HepG2 (cell line): Measurements from ENCODE around the gene PPM1H. TPM values are rescaled to one million over a fixed set of nuclear protein-coding genes. Genes with fewer than 3 reads are reported as not detected.

Experiments
- CENPT ChIP-seq: sonication (generic); formaldehyde crosslinking; IDR thresholded peaks from 2 replicates; pipeline ENCODE4 v1.8.0; 2022; ENCODE audit warnings: low read depth, mild to moderate bottlenecking, moderate library complexity, missing genetic modification reagents
- FOXK1 ChIP-seq: sonication (generic); formaldehyde crosslinking; IDR thresholded peaks from 2 replicates; pipeline ENCODE4 v1.4.0; 2020; ENCODE audit warnings: low read depth, missing genetic modification reagents, borderline replicate concordance
- GABPA ChIP-seq, 2 experiments: IDR thresholded peaks; 2 replicates each; pipeline ENCODE4 v1.6.1; 2011 to 2016; ENCODE audit warnings: low read depth in 2 of 2, low read length in 1 of 2, missing biosample characterization in 1 of 2, missing genetic modification characterization in 1 of 2
- KDM1A ChIP-seq: IDR thresholded peaks from 2 replicates; pipeline ENCODE4 v1.6.1; 2016; ENCODE audit warnings: missing compliant biosample characterization
- NFKBIZ ChIP-seq: IDR thresholded peaks from 2 replicates; pipeline ENCODE4 v1.6.1; 2018; ENCODE audit warnings: missing genetic modification reagents, missing compliant biosample characterization
- POLR2G ChIP-seq: fragments of 200-400 bp; formaldehyde crosslinking; IDR thresholded peaks from 2 replicates; pipeline ENCODE4 v1.6.1; 2018; ENCODE audit warnings: mild to moderate bottlenecking, low read depth, low read length, moderate library complexity
- RCOR2 ChIP-seq: IDR thresholded peaks from 2 replicates; pipeline ENCODE4 v1.6.1; 2016; ENCODE audit warnings: missing biosample characterization, missing genetic modification reagents
- TCF12 ChIP-seq, 2 experiments: fragments of 450-650 bp in 1 of 2; sonication (generic) in 1 of 2; formaldehyde crosslinking in 1 of 2; IDR thresholded peaks; 2 replicates each; pipeline versions ENCODE4 v1.6.1 to v1.8.0; 2017 to 2022; ENCODE audit warnings: antibody characterized with exemption in 1 of 2, mild to moderate bottlenecking in 1 of 2, missing genetic modification reagents in 1 of 2, moderate library complexity in 1 of 2
- TCF7L2 ChIP-seq: IDR thresholded peaks from 2 replicates; pipeline ENCODE4 v1.6.1; 2011; ENCODE audit warnings: mild to moderate bottlenecking, low read depth, low read length, moderate library complexity
- THAP11 ChIP-seq: IDR thresholded peaks from 2 replicates; pipeline ENCODE4 v1.6.1; 2016; ENCODE audit warnings: missing biosample characterization, missing genetic modification reagents
- ZNF331 ChIP-seq: sonication (generic); formaldehyde crosslinking; IDR thresholded peaks from 2 replicates; pipeline ENCODE4 v1.4.0; 2020; ENCODE audit warnings: missing genetic modification reagents
- ZNF382 ChIP-seq: sonication (generic); formaldehyde crosslinking; IDR thresholded peaks from 2 replicates; pipeline ENCODE4 v1.5.0; 2020; ENCODE audit warnings: missing genetic modification reagents, mild to moderate bottlenecking, borderline replicate concordance
- ZNF383 ChIP-seq: sonication (generic); formaldehyde crosslinking; IDR thresholded peaks from 2 replicates; pipeline ENCODE4 v1.4.0; 2020; ENCODE audit warnings: missing genetic modification reagents, mild to moderate bottlenecking, borderline replicate concordance
- ZNF589 ChIP-seq: sonication (generic); formaldehyde crosslinking; conservative IDR thresholded peaks from 2 replicates; pipeline ENCODE4 v1.8.0; 2022; ENCODE audit warnings: mild to moderate bottlenecking, moderate library complexity, missing genetic modification reagents
- ZNF749 ChIP-seq: sonication (generic); formaldehyde crosslinking; IDR thresholded peaks from 2 replicates; pipeline ENCODE4 v1.8.0; 2022; ENCODE audit warnings: mild to moderate bottlenecking, missing genetic modification reagents, moderate library complexity, borderline replicate concordance
- polyA plus RNA-seq, 8 experiments: library from polyadenylated mRNA; depleted of rRNA in 3 of 8; stranded (reverse) in 7 of 8; unstranded in 1 of 8; fragments of >200 nt; fragmentation: Illumina TruSeq in 4 of 8; extraction: Trizol in 4 of 8; gene quantifications; 2 replicates each; pipeline versions ENCODE4 v1.2.1 to v1.2.3, GENCODE V29; 2011 to 2016; ENCODE audit warnings: low read depth in 4 of 8, missing spikeins in 1 of 8, mixed read lengths in 1 of 8; ENCODE audit not compliant: insufficient read depth in 1 of 8
- total RNA-seq, 5 experiments: library from RNA; depleted of rRNA; stranded (reverse); fragments of >200 nt; fragmentation: Illumina TruSeq; extraction: Trizol; gene quantifications; 2 replicates each; pipeline ENCODE4 v1.2.3, GENCODE V29; 2016; ENCODE audit warnings: low read depth in 1 of 5
- TF ChIP-seq, protein P1 (sequence below), 2 experiments: sonication (generic) in 1 of 2; formaldehyde crosslinking in 1 of 2; IDR thresholded peaks; 2 replicates each; pipeline versions ENCODE4 v1.6.1 to v1.9.0; 2014 to 2022; ENCODE audit warnings: antibody characterized with exemption in 1 of 2, borderline replicate concordance in 1 of 2, inconsistent platforms in 1 of 2, low read depth in 1 of 2, missing genetic modification reagents in 1 of 2
- TF ChIP-seq, protein P2 (sequence below): sonication (generic); formaldehyde crosslinking; IDR thresholded peaks from 2 replicates; pipeline ENCODE4 v1.5.1; 2020; ENCODE audit warnings: missing genetic modification reagents, mild to moderate bottlenecking, borderline replicate concordance
- TF ChIP-seq, protein P3 (sequence below): sonication (generic); formaldehyde crosslinking; IDR thresholded peaks from 2 replicates; pipeline ENCODE4 v1.8.1; 2023; ENCODE audit warnings: mild to moderate bottlenecking, missing genetic modification reagents

PPM1H gene
- total and polyA plus RNA-seq, 2 of the 13 experiments (the other 11 are each of a cell fraction or from before 2014, with no cell fraction given): 29.1 to 38.1 TPM

DNA sequence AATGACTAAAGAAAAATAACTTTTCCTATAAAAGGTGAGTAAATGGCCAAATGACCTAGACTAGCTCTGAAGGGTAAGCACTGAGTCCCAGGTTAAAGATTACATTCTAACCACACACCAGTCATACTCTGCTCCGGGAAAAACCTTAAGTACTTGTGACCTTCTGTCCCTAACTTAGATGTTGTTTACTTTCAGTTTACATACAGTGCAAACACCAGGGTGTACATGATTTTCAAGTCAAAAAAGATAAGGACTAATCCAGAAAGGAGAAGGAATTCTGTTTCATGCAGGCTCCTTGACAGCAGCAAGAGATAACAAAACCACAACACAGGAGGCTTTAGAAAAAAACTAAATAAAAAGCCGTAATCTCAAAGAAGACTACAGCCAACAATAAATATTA, 174.2 kb downstream of the PPM1H start (continued):
- TF ChIP-seq FOXK1 (CRISPR knock-in tag) (peak; percentile 66; the same call in 1 of the 2 replicates), TCF7L2 (0 out of 2 replicates have a peak, but pooled peaks have one; percentile 27), ZNF749 (CRISPR knock-in tag) (no peak), ZNF382 (CRISPR knock-in tag) (no peak), ZNF331 (CRISPR knock-in tag) (0 out of 2 replicates have a peak, but pooled peaks have one; percentile 58), CENPT (CRISPR knock-in tag) (no peak), TCF12 (IDR thresholded peaks at IDR 0.05) (no peak), TCF12 (CRISPR knock-in tag; IDR thresholded peaks at IDR 0.05) (no peak), GABPA (IDR thresholded peaks at IDR 0.05; ENCODE audit: low read depth, low read length) (no peak), GABPA (CRISPR knock-in tag; IDR thresholded peaks at IDR 0.05; ENCODE audit: low read depth) (no peak), ZNF589 (CRISPR knock-in tag) (no peak), KDM1A (no peak), POLR2G (no peak), RCOR2 (CRISPR knock-in tag) (0 out of 2 replicates have a peak, but pooled peaks have one; percentile 52), ZNF383 (no peak), THAP11 (CRISPR knock-in tag) (peak; percentile 39; the same call in 1 of the 2 replicates), NFKBIZ (no peak)
- TF ChIP-seq, protein P1, sequence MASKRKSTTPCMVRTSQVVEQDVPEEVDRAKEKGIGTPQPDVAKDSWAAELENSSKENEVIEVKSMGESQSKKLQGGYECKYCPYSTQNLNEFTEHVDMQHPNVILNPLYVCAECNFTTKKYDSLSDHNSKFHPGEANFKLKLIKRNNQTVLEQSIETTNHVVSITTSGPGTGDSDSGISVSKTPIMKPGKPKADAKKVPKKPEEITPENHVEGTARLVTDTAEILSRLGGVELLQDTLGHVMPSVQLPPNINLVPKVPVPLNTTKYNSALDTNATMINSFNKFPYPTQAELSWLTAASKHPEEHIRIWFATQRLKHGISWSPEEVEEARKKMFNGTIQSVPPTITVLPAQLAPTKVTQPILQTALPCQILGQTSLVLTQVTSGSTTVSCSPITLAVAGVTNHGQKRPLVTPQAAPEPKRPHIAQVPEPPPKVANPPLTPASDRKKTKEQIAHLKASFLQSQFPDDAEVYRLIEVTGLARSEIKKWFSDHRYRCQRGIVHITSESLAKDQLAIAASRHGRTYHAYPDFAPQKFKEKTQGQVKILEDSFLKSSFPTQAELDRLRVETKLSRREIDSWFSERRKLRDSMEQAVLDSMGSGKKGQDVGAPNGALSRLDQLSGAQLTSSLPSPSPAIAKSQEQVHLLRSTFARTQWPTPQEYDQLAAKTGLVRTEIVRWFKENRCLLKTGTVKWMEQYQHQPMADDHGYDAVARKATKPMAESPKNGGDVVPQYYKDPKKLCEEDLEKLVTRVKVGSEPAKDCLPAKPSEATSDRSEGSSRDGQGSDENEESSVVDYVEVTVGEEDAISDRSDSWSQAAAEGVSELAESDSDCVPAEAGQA (IDR thresholded peaks at IDR 0.05; ENCODE audit: low read depth): no peak
- TF ChIP-seq, protein P1 (CRISPR knock-in tag; IDR thresholded peaks at IDR 0.05; ENCODE audit: borderline replicate concordance): no peak
- TF ChIP-seq, protein P2, sequence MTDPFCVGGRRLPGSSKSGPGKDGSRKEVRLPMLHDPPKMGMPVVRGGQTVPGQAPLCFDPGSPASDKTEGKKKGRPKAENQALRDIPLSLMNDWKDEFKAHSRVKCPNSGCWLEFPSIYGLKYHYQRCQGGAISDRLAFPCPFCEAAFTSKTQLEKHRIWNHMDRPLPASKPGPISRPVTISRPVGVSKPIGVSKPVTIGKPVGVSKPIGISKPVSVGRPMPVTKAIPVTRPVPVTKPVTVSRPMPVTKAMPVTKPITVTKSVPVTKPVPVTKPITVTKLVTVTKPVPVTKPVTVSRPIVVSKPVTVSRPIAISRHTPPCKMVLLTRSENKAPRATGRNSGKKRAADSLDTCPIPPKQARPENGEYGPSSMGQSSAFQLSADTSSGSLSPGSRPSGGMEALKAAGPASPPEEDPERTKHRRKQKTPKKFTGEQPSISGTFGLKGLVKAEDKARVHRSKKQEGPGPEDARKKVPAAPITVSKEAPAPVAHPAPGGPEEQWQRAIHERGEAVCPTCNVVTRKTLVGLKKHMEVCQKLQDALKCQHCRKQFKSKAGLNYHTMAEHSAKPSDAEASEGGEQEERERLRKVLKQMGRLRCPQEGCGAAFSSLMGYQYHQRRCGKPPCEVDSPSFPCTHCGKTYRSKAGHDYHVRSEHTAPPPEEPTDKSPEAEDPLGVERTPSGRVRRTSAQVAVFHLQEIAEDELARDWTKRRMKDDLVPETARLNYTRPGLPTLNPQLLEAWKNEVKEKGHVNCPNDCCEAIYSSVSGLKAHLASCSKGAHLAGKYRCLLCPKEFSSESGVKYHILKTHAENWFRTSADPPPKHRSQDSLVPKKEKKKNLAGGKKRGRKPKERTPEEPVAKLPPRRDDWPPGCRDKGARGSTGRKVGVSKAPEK (CRISPR knock-in tag): no peak
- TF ChIP-seq, protein P3, sequence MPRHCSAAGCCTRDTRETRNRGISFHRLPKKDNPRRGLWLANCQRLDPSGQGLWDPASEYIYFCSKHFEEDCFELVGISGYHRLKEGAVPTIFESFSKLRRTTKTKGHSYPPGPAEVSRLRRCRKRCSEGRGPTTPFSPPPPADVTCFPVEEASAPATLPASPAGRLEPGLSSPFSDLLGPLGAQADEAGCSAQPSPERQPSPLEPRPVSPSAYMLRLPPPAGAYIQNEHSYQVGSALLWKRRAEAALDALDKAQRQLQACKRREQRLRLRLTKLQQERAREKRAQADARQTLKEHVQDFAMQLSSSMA (CRISPR knock-in tag): no peak
